ENCODE results near the gene CCDC50. TPM values are rescaled to one million over a fixed set of nuclear protein-coding genes. Genes with fewer than 3 reads are reported as not detected.

Gene CCDC50
- total RNA-seq, 1 donor from 2014 or later, result 48.4 TPM

- no peak for TF ChIP-seq CTCF (conservative IDR thresholded peaks at IDR 0.05)
- Mint-ChIP-seq H3K27ac (ENCODE audit: unreplicated experiment) (no peak overlapping the region), H3K9me3 (no peaks in the 10 kb centered on the region)
Measured at GRCh38 chr3:191379446-191379845, 50.3 kb downstream of the CCDC50 start.

GRCh38 chr3:191380001-191380400 lies 50.8 kb downstream of the CCDC50 start:
- TF ChIP-seq CTCF (conservative IDR thresholded peaks at IDR 0.05), result no peak
- H3K4me3 Mint-ChIP-seq, result no peak overlapping the region
- no peak overlapping the region for H3K27ac Mint-ChIP-seq (ENCODE audit: unreplicated experiment)
- DNase-seq (ENCODE audit: low read depth, low spot score), result no peak
- H3K9me3 Mint-ChIP-seq, result no peaks in the 10 kb centered on the region
- H3K4me1 Mint-ChIP-seq, result peaks cover 6% of the 10 kb centered on the region
- H3K27me3 Mint-ChIP-seq (ENCODE audit: low read depth), result no peaks in the 10 kb centered on the region
- H3K36me3 Mint-ChIP-seq (ENCODE audit: low read depth), result peaks cover 14% of the 10 kb centered on the region

More at GRCh38 chr3:191379446-191379845, 50.3 kb downstream of the CCDC50 start:
- no peak overlapping the region for H3K4me3 Mint-ChIP-seq
- no peak for DNase-seq (ENCODE audit: low read depth, low spot score)
- H3K27me3 Mint-ChIP-seq (ENCODE audit: low read depth), result no peaks in the 10 kb centered on the region
- H3K36me3 Mint-ChIP-seq (ENCODE audit: low read depth), result peaks cover 13% of the 10 kb centered on the region
- peaks cover 6% of the 10 kb centered on the region for H3K4me1 Mint-ChIP-seq

GRCh38 chr3:191381303-191381702 lies 52.1 kb downstream of the CCDC50 start:
- TF ChIP-seq CTCF (conservative IDR thresholded peaks at IDR 0.05), result no peak
- H3K9me3 Mint-ChIP-seq, result no peaks in the 10 kb centered on the region
- no peak overlapping the region for H3K27ac Mint-ChIP-seq (ENCODE audit: unreplicated experiment)
- peaks cover 14% of the 10 kb centered on the region for H3K36me3 Mint-ChIP-seq (ENCODE audit: low read depth)
- H3K4me1 Mint-ChIP-seq, result peaks cover 6% of the 10 kb centered on the region
- DNase-seq (ENCODE audit: low read depth, low spot score), result no peak
- no peaks in the 10 kb centered on the region for H3K27me3 Mint-ChIP-seq (ENCODE audit: low read depth)
- H3K4me3 Mint-ChIP-seq, result no peak overlapping the region

- H3K36me3 Mint-ChIP-seq (ENCODE audit: low read depth), result peaks cover 17% of the 10 kb centered on the region
- no peaks in the 10 kb centered on the region for H3K27me3 Mint-ChIP-seq (ENCODE audit: low read depth)
- no peak for TF ChIP-seq CTCF (conservative IDR thresholded peaks at IDR 0.05)
- H3K4me1 Mint-ChIP-seq, result peaks cover 6% of the 10 kb centered on the region
- DNase-seq (ENCODE audit: low read depth, low spot score), result no peak
- H3K9me3 Mint-ChIP-seq, result no peaks in the 10 kb centered on the region
- no peak overlapping the region for H3K4me3 Mint-ChIP-seq
- H3K27ac Mint-ChIP-seq (ENCODE audit: unreplicated experiment), result no peak overlapping the region
Measured at GRCh38 chr3:191382661-191383060, 53.5 kb downstream of the CCDC50 start.

- Mint-ChIP-seq H3K9me3 (no peaks in the 10 kb centered on the region), H3K27ac (ENCODE audit: unreplicated experiment) (no peak overlapping the region), H3K4me1 (peaks cover 3% of the 10 kb centered on the region), H3K36me3 (ENCODE audit: low read depth) (peaks cover 17% of the 10 kb centered on the region), H3K27me3 (ENCODE audit: low read depth) (no peaks in the 10 kb centered on the region), H3K4me3 (no peak overlapping the region)
- no peak for TF ChIP-seq CTCF (conservative IDR thresholded peaks at IDR 0.05)
- DNase-seq (ENCODE audit: low read depth, low spot score), result no peak
Measured at GRCh38 chr3:191383124-191383523, 53.9 kb downstream of the CCDC50 start.

GRCh38 chr3:191385101-191385500 lies 55.9 kb downstream of the CCDC50 start:
- Mint-ChIP-seq H3K4me3 (no peak overlapping the region), H3K4me1 (no peaks in the 10 kb centered on the region), H3K36me3 (ENCODE audit: low read depth) (peaks cover 25% of the 10 kb centered on the region), H3K9me3 (no peaks in the 10 kb centered on the region), H3K27ac (ENCODE audit: unreplicated experiment) (no peak overlapping the region), H3K27me3 (ENCODE audit: low read depth) (no peaks in the 10 kb centered on the region)
- no peak for TF ChIP-seq CTCF (conservative IDR thresholded peaks at IDR 0.05)
- DNase-seq (ENCODE audit: low read depth, low spot score), result no peak

Data from neural crest cell (in vitro differentiated cells).